K562 (cell line): Measurements from ENCODE around the gene OTUB2. TPM values are rescaled to one million over a fixed set of nuclear protein-coding genes. Genes with fewer than 3 reads are reported as not detected.

Source experiments
- CXXC5 ChIP-seq: fragments of 250-450 bp; sonication (Bioruptor Pico); IDR thresholded peaks from 2 replicates; pipeline ENCODE4 v1.8.0; 2022; ENCODE audit warnings: inconsistent platforms, mild to moderate bottlenecking, moderate library complexity
- MEF2D ChIP-seq: conservative IDR thresholded peaks from 2 replicates; pipeline ENCODE4 v1.6.1; 2016; ENCODE audit warnings: low read depth, missing genetic modification characterization, missing compliant biosample characterization
- NCOA4 ChIP-seq: fragments of 450-650 bp; IDR thresholded peaks from 2 replicates; pipeline ENCODE4 v1.6.1; 2018; ENCODE audit warnings: mild to moderate bottlenecking; ENCODE audit not compliant: partially characterized antibody
- PTRF ChIP-seq: fragments of 450-650 bp; IDR thresholded peaks from 2 replicates; pipeline ENCODE4 v1.6.1; 2016; ENCODE audit warnings: mild to moderate bottlenecking, missing genetic modification characterization, missing compliant biosample characterization
- SMAD4 ChIP-seq: fragments of 250-450 bp; sonication (Bioruptor Pico); conservative IDR thresholded peaks from 2 replicates; pipeline ENCODE4 v1.8.0; 2021; ENCODE audit warnings: inconsistent platforms, mild to moderate bottlenecking, moderate library complexity
- WHSC1 ChIP-seq: IDR thresholded peaks from one replicate; pipeline ENCODE4 v1.6.1; 2012; ENCODE audit warnings: low read length, control low read depth, inconsistent platforms
- ZNF175 ChIP-seq: fragments of 200-800 bp; sonication (Bioruptor generic); IDR thresholded peaks from 2 replicates; pipeline ENCODE4 v1.6.1; 2016; ENCODE audit warnings: low read depth, mild to moderate bottlenecking, missing genetic modification characterization, missing compliant biosample characterization
- ZNF584 ChIP-seq: fragments of 200-800 bp; sonication (Bioruptor generic); IDR thresholded peaks from 2 replicates; pipeline ENCODE4 v1.6.1; 2016; ENCODE audit warnings: low read depth, mild to moderate bottlenecking, missing genetic modification characterization, missing compliant biosample characterization
- ZNF668 ChIP-seq: fragments of 250-450 bp; sonication (Bioruptor Pico); IDR thresholded peaks from 2 replicates; pipeline ENCODE4 v1.8.0; 2022; ENCODE audit warnings: mild to moderate bottlenecking, inconsistent platforms
- polyA plus RNA-seq, 8 experiments: library from polyadenylated mRNA; depleted of rRNA in 4 of 8; stranded (reverse) in 5 of 8; unstranded in 3 of 8; fragments of >200 nt; fragmentation: Nextera tagmentation in 2 of 8; fragmentation: Illumina TruSeq in 1 of 8; extraction: Ambion mirVana in 2 of 8; extraction: Trizol in 1 of 8; gene quantifications; 2 replicates each; pipeline versions ENCODE4 v1.2.1 to v1.2.3, GENCODE V29; 2011 to 2014; ENCODE audit warnings: inconsistent platforms in 1 of 8, missing spikeins in 1 of 8
- total RNA-seq, 7 experiments: library from RNA; depleted of rRNA in 6 of 7; stranded (reverse); fragments of >200 nt in 6 of 7; fragmentation: Illumina TruSeq in 2 of 7; extraction: Trizol in 2 of 7; gene quantifications; 2 replicates each; pipeline versions ENCODE4 v1.2.1 to v1.2.3, GENCODE V29; 2011 to 2021; ENCODE audit warnings: low replicate concordance in 1 of 7
- TF ChIP-seq, protein P1 (sequence below): fragments of 450-650 bp; conservative IDR thresholded peaks from 2 replicates; pipeline ENCODE4 v1.6.1; 2016; ENCODE audit warnings: missing genetic modification characterization, low read depth, mild to moderate bottlenecking, control low read depth, missing compliant biosample characterization
- TF ChIP-seq, protein P2 (sequence below): fragments of 450-650 bp; formaldehyde crosslinking; IDR thresholded peaks from 2 replicates; pipeline ENCODE4 v1.4.0; 2020; ENCODE audit warnings: mild to moderate bottlenecking, moderate library complexity
- TF ChIP-seq, protein P3 (sequence below): sonication (generic); formaldehyde crosslinking; IDR thresholded peaks from 2 replicates; pipeline ENCODE4 v1.8.1; 2023; ENCODE audit warnings: mild to moderate bottlenecking, missing genetic modification reagents
- TF ChIP-seq, protein P4 (sequence below), 2 experiments: fragments of 250-450 bp in 1 of 2; fragments of 450-650 bp in 1 of 2; sonication (Bioruptor Pico) in 1 of 2; IDR thresholded peaks; 2 replicates each; pipeline versions ENCODE4 v1.6.1 to v1.8.0; 2016 to 2021; ENCODE audit warnings: mild to moderate bottlenecking in 2 of 2, moderate library complexity in 2 of 2, missing compliant biosample characterization in 1 of 2, missing genetic modification characterization in 1 of 2

Gene OTUB2
- total and polyA plus RNA-seq, 9 of the 15 experiments (the other 6 are each of a cell fraction or from before 2014, with no cell fraction given) = 0.01 to 0.31 (median 0.11) TPM

DNA sequence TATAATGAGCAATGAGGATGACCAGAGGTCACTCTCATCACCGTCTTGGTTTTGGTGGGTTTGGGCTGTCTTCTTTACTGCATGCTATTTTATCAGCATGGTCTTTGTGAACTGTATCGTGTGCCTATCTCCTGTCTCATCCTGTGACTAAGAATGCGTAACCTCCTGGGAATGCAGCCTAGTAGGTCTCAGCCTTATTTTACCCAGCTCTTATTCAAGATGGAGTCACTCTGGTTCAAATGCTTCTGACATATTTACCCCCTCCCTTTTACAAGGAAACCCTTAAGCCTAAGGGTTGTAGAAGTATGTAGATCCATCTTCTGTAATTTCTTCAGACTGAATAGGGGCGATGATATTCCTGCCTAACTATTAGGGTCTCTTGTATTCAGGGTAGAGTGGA, 63.3 kb downstream of the OTUB2 start (continued):
- TF ChIP-seq CXXC5 (CRISPR knock-in tag) (peak; percentile 27; the same call in 1 of the 2 replicates), ZNF668 (CRISPR knock-in tag) (0 out of 2 replicates have a peak, but pooled peaks have one; percentile 53), ZNF584 (CRISPR knock-in tag) (0 out of 2 replicates have a peak, but pooled peaks have one; percentile 38), SMAD4 (CRISPR knock-in tag) (0 out of 2 replicates have a peak, but pooled peaks have one; percentile 58), WHSC1 (no peak), NCOA4 (no peak), ZNF175 (0 out of 2 replicates have a peak, but pooled peaks have one; percentile 38), MEF2D (tag) (0 out of 2 replicates have a peak, but pooled peaks have one; percentile 48), PTRF (tag) (peak; percentile 76; the same call in 1 of the 2 replicates)
- TF ChIP-seq, protein P1, sequence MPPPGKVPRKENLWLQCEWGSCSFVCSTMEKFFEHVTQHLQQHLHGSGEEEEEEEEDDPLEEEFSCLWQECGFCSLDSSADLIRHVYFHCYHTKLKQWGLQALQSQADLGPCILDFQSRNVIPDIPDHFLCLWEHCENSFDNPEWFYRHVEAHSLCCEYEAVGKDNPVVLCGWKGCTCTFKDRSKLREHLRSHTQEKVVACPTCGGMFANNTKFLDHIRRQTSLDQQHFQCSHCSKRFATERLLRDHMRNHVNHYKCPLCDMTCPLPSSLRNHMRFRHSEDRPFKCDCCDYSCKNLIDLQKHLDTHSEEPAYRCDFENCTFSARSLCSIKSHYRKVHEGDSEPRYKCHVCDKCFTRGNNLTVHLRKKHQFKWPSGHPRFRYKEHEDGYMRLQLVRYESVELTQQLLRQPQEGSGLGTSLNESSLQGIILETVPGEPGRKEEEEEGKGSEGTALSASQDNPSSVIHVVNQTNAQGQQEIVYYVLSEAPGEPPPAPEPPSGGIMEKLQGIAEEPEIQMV (tag) = 0 out of 2 replicates have a peak, but pooled peaks have one; percentile 27
- TF ChIP-seq, protein P2, sequence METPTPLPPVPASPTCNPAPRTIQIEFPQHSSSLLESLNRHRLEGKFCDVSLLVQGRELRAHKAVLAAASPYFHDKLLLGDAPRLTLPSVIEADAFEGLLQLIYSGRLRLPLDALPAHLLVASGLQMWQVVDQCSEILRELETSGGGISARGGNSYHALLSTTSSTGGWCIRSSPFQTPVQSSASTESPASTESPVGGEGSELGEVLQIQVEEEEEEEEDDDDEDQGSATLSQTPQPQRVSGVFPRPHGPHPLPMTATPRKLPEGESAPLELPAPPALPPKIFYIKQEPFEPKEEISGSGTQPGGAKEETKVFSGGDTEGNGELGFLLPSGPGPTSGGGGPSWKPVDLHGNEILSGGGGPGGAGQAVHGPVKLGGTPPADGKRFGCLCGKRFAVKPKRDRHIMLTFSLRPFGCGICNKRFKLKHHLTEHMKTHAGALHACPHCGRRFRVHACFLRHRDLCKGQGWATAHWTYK = 0 out of 2 replicates have a peak, but pooled peaks have one; percentile 22
- TF ChIP-seq, protein P3, sequence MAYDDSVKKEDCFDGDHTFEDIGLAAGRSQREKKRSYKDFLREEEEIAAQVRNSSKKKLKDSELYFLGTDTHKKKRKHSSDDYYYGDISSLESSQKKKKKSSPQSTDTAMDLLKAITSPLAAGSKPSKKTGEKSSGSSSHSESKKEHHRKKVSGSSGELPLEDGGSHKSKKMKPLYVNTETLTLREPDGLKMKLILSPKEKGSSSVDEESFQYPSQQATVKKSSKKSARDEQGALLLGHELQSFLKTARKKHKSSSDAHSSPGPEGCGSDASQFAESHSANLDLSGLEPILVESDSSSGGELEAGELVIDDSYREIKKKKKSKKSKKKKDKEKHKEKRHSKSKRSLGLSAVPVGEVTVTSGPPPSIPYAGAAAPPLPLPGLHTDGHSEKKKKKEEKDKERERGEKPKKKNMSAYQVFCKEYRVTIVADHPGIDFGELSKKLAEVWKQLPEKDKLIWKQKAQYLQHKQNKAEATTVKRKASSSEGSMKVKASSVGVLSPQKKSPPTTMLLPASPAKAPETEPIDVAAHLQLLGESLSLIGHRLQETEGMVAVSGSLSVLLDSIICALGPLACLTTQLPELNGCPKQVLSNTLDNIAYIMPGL (CRISPR knock-in tag) = no peak
- TF ChIP-seq, protein P4, sequence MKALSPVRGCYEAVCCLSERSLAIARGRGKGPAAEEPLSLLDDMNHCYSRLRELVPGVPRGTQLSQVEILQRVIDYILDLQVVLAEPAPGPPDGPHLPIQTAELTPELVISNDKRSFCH (CRISPR knock-in tag; IDR thresholded peaks at IDR 0.05) = no peak
- TF ChIP-seq, protein P4 (tag; IDR thresholded peaks at IDR 0.05) = 0 out of 2 replicates have a peak, but pooled peaks have one; percentile 30
